Renal cortex interstitium (tissue), 11 donors: ENCODE measurements around the gene FKBP7. TPM values are rescaled to one million over a fixed set of nuclear protein-coding genes. Genes with fewer than 3 reads are reported as not detected.

Experiments used
- DNase-seq, 11 donors: peaks; one replicate each; pipeline ENCODE4 v3.0.0-alpha.2; 2013; ENCODE audit warnings: low read depth in 9 of 11, low spot score in 4 of 11; ENCODE audit errors: extremely low read depth in 1 of 11
- polyA plus RNA-seq, 3 donors: library from polyadenylated mRNA; unstranded; fragments of 120-200 nt; gene quantifications; one replicate each; pipeline ENCODE4 v1.2.1, GENCODE V29; 2013; ENCODE audit not compliant: insufficient read length in 3 of 3

Gene FKBP7
- polyA plus RNA-seq, 3 donors, result 49.3 to 55.0 (median 54.0) TPM

- DNase-seq, result peak in 2 of 11 donors; percentile 7 to 9
Measured at GRCh38 chr2:178420463-178420999, 57.9 kb downstream of the FKBP7 start.

GRCh38 chr2:178419123-178419522 is 59.3 kb downstream of the FKBP7 start:
- DNase-seq, result no peak

GRCh38 chr2:178418426-178418825 is 60.0 kb downstream of the FKBP7 start:
- no peak for DNase-seq

GRCh38 chr2:178417916-178418315 is 60.5 kb downstream of the FKBP7 start:
- no peak for DNase-seq

- no peak for DNase-seq
Measured at GRCh38 chr2:178415979-178416378, 62.4 kb downstream of the FKBP7 start.

- peak; percentile 83 to 92 (median 88) for DNase-seq
Measured at GRCh38 chr2:178414266-178415247, 63.8 kb downstream of the FKBP7 start.

Other genes starting within 250 kb of the FKBP7 start
- 10 to 100 TPM; 69.7 to 78.8 (median 78.3) TPM for gene PRKRA, start 27.4 kb downstream of the FKBP7 start, polyA plus RNA-seq
- gene PJVK, start 27.2 kb downstream of the FKBP7 start, polyA plus RNA-seq, result 10 to 100 TPM in 2 of 3 donors, 1 to 10 TPM in 1; 7.1 to 20.0 (median 13.9) TPM
- 10 to 100 TPM; 28.4 to 35.1 (median 32.6) TPM for gene PLEKHA3, start 1.9 kb upstream of the FKBP7 start, polyA plus RNA-seq